Stimulated activated naive CD4-positive, alpha-beta T cell (primary cell): Measurements from ENCODE around the gene APOBEC3H.

Experiments
- DNase-seq, 6 experiments: peaks; one replicate each; lab custom pipeline; 2025; lab: John Stamatoyannopoulos, UW

Gene APOBEC3H

DNA sequence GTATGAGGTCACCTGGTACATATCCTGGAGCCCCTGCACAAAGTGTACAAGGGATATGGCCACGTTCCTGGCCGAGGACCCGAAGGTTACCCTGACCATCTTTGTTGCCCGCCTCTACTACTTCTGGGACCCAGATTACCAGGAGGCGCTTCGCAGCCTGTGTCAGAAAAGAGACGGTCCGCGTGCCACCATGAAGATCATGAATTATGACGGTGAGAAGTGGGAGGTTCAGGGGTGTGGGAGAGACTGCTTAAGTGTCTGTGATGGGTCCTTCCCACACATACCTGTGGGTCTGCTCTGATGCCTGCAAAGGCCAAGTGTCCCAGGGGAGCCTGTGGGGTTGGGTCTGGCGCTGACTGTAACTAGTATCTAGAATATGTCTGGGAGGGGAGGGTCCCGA lies 16.0 kb upstream of the APOBEC3H start:
- DNase-seq: no peak

GRCh38 chr22:39081598-39081997 lies 15.4 kb upstream of the APOBEC3H start:
- no peak for DNase-seq

- DNase-seq: no peak
These were observed 13.6 kb upstream of the APOBEC3H start for GRCh38 chr22:39083212-39084165.

DNA sequence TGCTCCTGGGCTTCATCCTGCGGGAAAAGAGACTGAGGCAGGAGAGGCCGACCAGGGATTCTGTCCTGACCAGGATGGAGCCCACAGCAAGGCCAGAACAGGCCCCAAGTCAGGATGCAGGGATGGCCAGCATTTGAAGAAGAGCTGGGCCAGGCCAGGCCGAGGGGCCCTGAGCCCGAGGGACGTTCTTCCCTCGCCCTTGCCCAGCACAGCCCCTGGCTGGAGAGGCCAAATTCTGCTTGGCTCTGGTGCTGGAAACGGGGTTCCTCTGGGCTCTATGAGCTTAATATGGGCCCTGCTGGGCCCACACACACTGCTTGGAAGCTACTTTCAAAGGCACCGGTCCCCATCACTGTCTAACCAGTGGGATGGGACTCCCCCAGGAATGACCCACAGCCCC lies 12.4 kb upstream of the APOBEC3H start:
- no peak for DNase-seq

DNA sequence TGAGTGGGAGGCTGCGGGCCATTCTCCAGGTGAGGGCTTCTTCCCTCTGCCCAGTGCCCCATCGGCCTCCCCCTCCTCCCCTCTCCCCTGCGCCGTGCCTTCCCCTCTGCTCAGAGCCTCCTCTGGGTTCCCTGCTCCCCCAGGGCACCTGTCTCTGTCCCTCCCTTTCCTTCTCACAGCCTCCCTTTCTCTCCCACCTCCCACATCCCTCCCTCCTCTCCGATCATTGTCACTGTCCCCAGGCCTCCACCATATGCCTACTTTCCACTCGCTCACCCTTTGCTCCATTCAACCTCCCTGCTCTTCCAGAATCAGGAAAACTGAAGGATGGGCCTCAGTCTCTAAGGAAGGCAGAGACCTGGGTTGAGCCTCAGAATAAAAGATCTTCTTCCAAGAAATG lies 9.9 kb upstream of the APOBEC3H start:
- no peak for DNase-seq

DNA sequence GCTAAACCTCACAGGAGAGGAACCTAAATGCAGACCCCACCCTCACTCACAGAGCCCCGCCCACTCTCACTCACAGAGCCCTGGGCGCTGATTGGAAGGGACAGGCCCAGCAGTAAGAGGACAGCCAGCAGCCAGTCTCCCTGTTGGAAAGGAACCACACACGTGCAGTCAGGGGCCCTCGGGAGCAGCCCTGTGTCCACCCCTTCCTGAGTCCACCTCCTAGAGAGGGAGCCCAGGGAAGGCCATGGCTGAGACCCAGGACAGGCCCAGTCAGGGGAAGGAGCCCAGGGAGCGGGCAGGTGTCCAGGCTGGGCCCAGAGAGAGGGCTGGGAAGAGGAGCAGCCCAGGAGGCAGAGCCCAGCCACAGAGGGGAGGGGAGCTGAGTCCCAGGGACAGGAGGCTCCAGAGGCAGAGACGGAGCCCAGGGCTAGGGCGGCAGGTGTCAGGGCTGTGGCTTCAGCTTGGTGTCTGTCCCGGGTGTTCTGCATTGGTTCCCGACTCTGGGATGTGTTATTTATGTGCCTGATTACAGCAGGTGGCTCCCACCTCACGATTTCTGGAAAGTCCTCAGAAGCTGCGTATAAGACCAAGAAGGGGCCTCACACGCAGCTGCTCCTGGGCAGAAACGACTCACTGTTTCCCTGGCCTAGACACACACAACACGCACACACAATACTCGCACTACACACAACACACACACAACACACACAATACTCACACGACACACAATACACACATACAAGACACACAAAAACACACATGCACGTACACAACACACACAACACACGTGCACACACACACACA lies 9.0 kb upstream of the APOBEC3H start:
- DNase-seq: no peak

DNA sequence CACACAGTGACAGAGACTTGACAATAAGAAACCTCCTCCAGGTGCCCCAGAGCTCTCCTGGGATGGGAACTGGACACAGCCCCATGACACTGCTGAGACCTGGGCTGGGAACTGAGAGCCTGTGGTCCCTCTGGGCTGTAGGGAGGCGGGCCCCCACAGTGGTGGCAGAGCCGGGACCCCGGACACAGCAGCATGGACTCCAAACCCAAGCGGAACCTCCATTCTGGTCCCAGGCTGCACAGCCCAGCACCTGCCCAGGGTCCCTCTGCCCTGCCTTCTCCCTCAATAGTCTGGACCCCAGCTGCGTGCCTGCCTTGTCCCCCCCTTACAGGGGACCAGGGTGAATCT lies 8.4 kb upstream of the APOBEC3H start:
- no peak for DNase-seq

DNA sequence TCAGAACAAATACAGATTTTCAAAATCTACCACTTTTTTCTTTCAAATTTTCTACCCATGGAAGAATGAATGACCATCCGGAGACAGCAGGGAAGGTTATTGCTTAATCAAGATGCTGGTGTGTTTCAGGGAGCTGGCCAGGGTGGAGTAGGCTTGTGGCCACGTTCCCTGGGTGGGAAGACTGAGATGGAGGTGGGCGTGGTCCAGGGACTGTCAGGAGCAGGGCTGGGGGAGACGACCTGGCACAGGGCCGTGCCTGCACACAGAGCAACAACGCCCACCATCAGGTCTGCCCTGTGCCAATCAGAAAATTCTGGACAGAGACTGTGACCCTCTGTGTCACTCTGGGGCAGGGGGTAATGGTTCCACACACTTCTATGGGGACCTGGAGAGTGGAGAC lies 7.1 kb upstream of the APOBEC3H start:
- no peak for DNase-seq

GRCh38 chr22:39090426-39091064 lies 6.5 kb upstream of the APOBEC3H start:
- DNase-seq: peak; percentile 32 to 82 (median 70)

- DNase-seq: no peak
These were observed 5.6 kb upstream of the APOBEC3H start for GRCh38 chr22:39091126-39092081.

GRCh38 chr22:39092111-39092862 lies 4.8 kb upstream of the APOBEC3H start:
- DNase-seq: no peak

GRCh38 chr22:39094717-39095389 lies 2.2 kb upstream of the APOBEC3H start:
- DNase-seq: peak in 3 of 6 experiments; percentile 51 to 55 (median 53)

- no peak for DNase-seq
These were observed 1.1 kb upstream of the APOBEC3H start for GRCh38 chr22:39095971-39096370.

DNA sequence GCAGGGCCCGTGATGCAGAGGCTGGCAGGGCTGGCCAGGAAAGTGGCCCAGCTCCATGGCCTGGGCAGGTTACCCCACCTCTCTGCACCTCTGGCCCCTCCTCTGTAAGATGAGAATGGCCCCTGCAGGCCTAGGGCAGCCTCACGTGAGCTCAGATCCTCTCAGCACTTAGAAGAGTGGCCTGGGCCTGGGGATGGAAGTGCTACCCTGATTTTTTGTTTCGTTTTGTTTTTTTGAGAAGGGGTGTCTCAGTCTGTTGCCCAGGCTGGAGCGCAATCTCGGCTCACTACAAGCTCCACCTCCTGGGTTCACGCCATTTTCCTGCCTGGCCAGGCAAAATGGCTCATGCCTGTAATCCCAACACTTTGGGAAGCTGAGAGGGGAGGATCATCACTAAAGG lies 982 bp downstream of the APOBEC3H start:
- DNase-seq: no peak

DNA sequence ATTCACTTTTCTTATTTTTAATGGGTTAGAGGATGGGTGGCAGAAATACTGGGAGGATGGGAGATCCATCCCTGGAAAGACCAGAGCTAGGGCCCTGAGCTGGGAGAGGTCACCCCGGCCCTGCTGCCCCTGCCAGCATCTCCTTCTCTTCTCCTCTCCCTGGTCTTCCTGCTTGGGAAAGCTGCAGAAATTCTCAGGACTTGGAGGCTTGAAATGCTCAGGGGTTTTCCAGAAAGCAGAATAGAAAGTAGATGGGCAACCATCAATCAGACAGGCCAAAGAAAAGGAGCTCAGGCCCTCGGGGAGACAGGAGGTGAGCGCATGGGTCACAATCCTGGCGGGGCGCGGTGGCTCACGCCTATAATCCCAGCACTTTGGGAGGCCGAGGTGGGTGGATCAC lies 1.5 kb downstream of the APOBEC3H start:
- DNase-seq: no peak

GRCh38 chr22:39101226-39101625 lies 4.2 kb downstream of the APOBEC3H start:
- no peak for DNase-seq

GRCh38 chr22:39103431-39103830 lies 6.4 kb downstream of the APOBEC3H start:
- no peak for DNase-seq

- DNase-seq: no peak
These were observed 9.3 kb downstream of the APOBEC3H start for GRCh38 chr22:39106326-39106725.

DNA sequence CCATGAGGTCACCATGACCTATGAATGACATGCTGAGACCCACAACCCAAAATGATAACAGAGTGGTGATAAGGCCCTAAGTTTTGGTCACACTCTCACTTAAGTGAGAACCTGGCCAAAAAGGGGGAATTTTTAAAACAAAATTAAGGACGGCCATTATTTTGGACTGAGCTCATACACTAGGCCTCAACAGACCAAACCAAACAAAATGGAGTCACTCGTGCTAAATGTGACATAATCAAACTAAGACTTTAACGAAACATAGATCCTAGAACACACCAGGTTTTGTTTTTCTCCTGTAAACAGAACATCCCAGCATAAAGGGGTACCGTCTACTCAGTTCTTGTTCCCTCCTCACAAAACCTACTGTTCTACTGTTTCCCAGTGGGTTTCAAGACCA lies 11.4 kb downstream of the APOBEC3H start:
- no peak for DNase-seq

DNA sequence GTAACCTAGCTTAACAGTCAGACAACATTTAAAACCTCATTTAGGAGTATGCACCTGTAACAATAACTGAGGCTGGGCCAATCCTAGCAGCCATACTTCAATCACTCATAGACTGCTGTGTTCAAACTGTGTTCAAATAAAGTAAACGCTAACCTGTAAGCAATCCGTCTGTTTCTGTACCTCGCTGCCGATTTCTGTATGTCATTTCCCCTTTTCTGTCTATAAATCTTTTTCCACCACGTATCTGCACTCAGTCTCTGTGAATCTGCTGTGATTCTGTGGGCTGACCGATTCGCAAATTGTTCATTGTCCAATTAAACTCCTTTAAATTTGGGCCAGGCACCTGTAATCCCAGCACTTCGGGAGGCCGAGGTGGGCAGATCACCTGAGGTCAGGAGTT lies 12.3 kb downstream of the APOBEC3H start:
- no peak for DNase-seq
